Epithelial cell of esophagus (primary cell): ENCODE measurements around the gene IRF2.

Experiments used
- DNase-seq: peaks from one replicate; pipeline ENCODE4 v3.0.0; 2010; ENCODE audit warnings: low read depth
- H3K4me3 ChIP-seq: 2 replicates; pipeline ENCODE4 v1.5.1; 2011; ENCODE audit warnings: mild to moderate bottlenecking, low read length, control low read depth
- TF ChIP-seq, protein P1 (sequence below): IDR thresholded peaks from 2 replicates; pipeline ENCODE4 v1.5.1; 2011; ENCODE audit warnings: low read depth, mild to moderate bottlenecking, low read length, control low read depth, inconsistent platforms; ENCODE audit not compliant: insufficient read depth; ENCODE audit errors: missing control alignments

The IRF2 gene

DNA sequence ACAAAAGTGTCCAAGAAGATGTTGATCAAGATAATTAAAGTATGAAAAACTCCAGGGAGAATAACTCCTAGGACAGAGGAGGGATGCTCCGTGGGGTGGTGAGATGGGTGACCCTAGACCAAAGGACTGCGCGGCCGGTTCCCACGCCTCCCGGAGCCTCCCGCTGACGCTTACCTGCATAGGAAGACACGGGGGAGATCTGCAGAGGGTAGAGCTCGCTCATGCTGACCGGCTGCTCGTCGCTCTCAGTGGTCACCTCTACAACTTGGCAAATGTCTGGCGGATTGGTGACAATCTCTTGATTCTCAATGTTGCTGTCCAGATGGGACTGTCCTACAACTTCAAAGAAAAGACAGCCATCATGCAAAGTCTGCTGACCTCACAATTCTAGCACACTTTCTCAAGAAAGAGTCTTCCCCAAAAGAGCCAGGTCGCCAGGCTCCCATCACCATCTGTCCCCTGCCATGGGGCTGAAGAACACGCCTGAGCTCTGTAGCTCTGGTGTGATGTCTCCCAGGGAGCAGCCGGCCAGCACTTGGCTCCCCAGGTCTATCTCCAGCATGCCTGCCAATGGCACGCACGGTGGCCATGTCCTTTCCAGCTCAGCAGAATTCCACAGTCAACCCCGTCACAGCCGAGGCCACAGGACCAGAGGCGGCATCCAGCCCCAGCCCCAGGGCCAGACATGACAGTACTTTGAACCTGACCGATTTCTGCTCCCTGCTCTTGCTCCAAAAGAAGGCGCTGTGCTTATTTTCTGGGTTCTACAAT is 75.4 kb downstream of the IRF2 start:
- TF ChIP-seq, protein P1, sequence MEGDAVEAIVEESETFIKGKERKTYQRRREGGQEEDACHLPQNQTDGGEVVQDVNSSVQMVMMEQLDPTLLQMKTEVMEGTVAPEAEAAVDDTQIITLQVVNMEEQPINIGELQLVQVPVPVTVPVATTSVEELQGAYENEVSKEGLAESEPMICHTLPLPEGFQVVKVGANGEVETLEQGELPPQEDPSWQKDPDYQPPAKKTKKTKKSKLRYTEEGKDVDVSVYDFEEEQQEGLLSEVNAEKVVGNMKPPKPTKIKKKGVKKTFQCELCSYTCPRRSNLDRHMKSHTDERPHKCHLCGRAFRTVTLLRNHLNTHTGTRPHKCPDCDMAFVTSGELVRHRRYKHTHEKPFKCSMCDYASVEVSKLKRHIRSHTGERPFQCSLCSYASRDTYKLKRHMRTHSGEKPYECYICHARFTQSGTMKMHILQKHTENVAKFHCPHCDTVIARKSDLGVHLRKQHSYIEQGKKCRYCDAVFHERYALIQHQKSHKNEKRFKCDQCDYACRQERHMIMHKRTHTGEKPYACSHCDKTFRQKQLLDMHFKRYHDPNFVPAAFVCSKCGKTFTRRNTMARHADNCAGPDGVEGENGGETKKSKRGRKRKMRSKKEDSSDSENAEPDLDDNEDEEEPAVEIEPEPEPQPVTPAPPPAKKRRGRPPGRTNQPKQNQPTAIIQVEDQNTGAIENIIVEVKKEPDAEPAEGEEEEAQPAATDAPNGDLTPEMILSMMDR: no peak
- DNase-seq: no peak
- no peak overlapping the region for H3K4me3 ChIP-seq

DNA sequence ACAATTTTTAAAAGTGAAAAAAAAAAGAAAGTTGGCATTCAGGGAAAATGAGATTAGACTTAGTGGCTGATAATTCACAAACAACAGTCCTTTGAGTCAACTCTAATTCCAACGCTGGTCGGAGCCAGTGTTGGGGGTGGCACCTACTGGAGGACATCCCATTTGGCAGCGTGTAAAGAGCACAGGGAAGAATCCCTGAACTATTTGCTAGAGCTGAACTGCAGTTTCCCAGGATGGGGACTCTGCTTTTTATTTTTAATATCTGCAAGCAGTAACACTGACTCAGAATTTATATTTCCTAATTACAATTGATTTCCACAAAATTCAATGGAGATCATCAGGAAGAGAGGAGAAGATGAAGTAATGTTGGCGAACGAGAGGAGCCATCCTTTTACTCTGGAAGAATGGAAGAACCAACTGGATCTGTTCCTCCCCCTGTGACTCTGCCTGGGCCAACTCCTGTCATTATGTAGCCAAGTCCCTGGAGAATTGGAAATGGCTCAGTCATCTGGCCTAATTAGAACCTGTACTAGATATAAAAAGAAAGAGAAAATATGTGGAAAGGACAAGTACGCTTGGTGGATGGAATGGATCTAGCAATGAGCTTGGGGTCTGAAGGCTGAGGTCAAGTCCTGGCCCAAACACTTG is 76.7 kb downstream of the IRF2 start:
- TF ChIP-seq, protein P1: no peak
- DNase-seq: no peak
- no peak overlapping the region for H3K4me3 ChIP-seq

DNA sequence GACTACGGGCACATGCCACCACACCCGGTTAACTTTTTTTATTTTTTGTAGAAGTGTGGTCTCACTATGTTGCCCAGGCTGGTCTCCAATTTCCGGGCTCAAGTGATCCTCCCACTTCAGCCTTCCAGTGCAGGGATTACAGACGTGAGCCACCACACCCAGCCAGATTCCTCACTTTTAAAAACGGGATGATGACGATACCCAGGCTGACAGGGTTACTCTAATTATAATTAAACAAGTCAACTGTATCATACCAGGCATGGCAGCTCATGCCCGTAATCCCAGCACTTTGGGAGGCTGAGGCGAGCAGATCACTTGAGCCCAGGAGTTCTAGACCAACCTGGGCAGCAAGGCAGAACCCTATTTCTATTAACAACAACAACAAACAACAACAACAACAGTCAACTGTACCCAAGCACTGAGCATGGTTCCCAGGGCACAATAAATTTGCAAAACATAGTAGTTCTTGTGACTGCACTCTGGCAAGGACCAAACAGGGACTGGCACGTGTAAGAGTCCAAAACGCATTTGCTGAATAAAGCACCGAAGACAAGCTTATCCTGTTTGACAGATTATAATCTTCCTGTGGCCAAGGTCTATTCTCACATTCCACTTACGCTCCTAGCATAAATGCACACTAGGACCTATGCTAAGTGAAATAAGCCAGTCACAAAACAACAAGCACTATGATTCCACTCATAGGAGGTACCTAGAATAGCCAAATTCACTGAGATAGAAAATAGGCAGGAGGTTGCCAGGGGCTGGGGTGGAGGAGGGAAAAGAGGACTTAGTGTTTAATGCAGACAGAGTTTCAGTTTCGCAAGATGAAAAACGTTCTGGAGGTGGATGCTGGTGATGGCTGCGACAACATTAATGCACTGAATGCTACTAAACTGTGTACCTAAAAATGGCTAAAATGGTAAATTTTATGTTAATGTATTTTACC is 77.5 kb downstream of the IRF2 start:
- TF ChIP-seq, protein P1: no peak
- DNase-seq: no peak
- no peak overlapping the region for H3K4me3 ChIP-seq

DNA sequence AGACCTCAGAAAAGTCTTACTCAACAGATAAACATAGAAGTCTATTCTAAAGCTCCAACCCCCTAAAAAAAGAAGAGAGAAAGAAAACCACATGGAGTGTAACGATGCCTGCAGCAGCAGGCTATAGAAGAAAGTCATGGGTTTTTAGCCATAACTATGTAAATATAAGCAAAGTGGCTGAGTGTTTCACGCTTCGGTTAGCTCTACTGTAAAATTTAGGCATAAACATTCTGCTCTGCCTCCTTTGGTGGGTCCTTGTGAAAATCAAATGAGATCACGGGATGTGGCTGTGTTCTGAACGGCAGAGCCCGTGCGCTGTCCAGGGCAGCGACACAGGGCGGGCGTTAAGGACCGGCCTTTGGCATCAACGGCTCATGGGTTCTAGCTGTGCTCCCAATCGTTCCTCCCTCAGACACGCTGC is 78.4 kb downstream of the IRF2 start:
- TF ChIP-seq, protein P1: no peak

DNA sequence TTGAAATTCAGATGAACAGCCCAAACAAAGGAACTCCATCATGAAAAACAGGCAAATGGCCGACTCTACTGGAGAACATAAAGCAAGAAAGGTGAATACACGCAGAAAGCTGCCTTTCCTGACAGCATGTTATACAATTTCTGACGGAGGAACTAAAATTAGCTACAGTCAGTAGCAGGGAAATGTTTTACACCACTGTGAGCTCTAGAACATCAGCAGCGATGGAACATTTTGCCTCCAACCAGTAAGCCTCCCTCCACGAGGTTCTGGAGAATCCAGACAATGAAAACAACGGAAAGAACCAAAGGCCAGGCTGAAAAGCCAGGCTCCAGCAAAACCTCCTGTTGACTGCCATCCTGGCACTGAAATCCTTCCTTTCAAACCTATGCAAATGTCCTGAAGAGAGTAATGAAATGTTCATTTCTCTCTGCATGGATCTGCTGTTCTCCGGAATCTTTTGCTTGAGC is 78.9 kb downstream of the IRF2 start:
- TF ChIP-seq, protein P1: no peak
- H3K4me3 ChIP-seq: no peak overlapping the region
- no peak for DNase-seq

More for the DNA sequence above, 78.4 kb downstream of the IRF2 start:
- DNase-seq: no peak
- H3K4me3 ChIP-seq: no peak overlapping the region

DNA sequence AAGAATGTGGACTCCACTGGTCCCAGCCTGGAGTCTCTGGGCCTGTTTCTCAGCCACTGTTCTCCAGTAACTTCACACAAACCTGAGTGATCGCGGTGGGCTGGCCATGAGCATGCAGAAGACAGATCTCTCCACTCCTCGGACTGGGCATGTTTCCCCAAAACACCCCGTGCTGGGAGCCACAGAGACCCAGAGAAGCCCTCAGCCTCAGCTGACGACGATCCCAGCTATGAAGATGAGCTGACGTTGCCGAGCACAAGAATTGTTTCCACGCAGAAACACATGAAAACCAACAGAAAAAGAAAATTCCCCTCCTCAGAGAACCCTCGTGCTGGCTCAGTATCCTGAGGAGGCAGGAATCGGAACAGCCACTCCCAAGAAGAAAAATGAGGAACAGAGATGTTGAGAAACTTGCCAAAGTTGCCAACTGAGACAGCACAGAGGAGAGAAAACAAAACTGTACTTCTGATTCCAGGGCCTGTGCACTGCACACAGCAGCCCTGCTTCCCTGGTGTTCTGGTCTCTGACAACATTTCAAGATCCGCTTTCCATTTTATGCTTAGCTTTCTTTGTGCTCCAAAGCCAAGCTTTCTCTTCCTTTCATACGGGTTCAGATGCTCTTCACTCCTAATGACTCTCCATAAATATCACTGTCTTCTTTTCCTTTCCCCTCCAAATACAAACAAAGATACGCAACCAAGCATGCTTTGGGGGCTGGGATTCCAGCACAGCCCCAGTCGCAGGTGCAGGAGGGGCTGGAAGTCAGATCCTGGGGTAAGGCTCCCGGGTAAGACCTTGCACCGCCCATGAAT is 81.4 kb downstream of the IRF2 start:
- TF ChIP-seq, protein P1: no peak
- no peak overlapping the region for H3K4me3 ChIP-seq
- DNase-seq: no peak
